MM.1S (cell line): ENCODE measurements around the gene DCLRE1B.

Source experiments
- DNase-seq: peaks from one replicate; pipeline ENCODE4 v3.0.0-alpha.2; 2015
- H2AFZ ChIP-seq: fragments of 300-600 bp; sonication (generic); 2 replicates; pipeline ENCODE4 v1.6.0; 2016; ENCODE audit warnings: antibody characterized with exemption, low read length
- H3F3A ChIP-seq: fragments of 300-600 bp; sonication (generic); 2 replicates; pipeline ENCODE4 v1.6.1; 2016; ENCODE audit warnings: mild to moderate bottlenecking, antibody characterized with exemption, low read length, moderate library complexity, mixed read lengths; ENCODE audit not compliant: insufficient read depth
- H3K27ac ChIP-seq: fragments of 300-600 bp; sonication (generic); 2 replicates; pipeline ENCODE4 v1.5.1; 2016; ENCODE audit warnings: mild to moderate bottlenecking, low read length
- H3K27me3 ChIP-seq: fragments of 300-600 bp; sonication (generic); replicated peaks from 2 replicates; pipeline ENCODE4 v1.6.0; 2016; ENCODE audit warnings: low read length; ENCODE audit not compliant: insufficient read depth
- H3K36me3 ChIP-seq: fragments of 300-600 bp; sonication (generic); replicated peaks from 2 replicates; pipeline ENCODE4 v1.6.1; 2016; ENCODE audit warnings: mild to moderate bottlenecking, low read length, mixed read lengths; ENCODE audit not compliant: insufficient read depth
- H3K4me1 ChIP-seq: fragments of 300-600 bp; sonication (generic); 2 replicates; pipeline ENCODE4 v1.6.1; 2016; ENCODE audit warnings: low read length, mixed read lengths
- H3K4me2 ChIP-seq: fragments of 300-600 bp; sonication (generic); 2 replicates; pipeline ENCODE4 v1.6.0; 2016; ENCODE audit warnings: low read depth, low read length
- H3K4me3 ChIP-seq: fragments of 300-600 bp; sonication (generic); 2 replicates; pipeline ENCODE4 v1.5.1; 2016; ENCODE audit warnings: low read length, mixed read lengths
- H3K79me2 ChIP-seq: fragments of 300-600 bp; sonication (generic); 2 replicates; pipeline ENCODE4 v1.6.1; 2016; ENCODE audit warnings: mixed run types, low read length, mixed read lengths
- H3K9ac ChIP-seq: fragments of 300-600 bp; sonication (generic); 2 replicates; pipeline ENCODE4 v1.6.1; 2016; ENCODE audit warnings: low read length, mixed read lengths
- H3K9me2 ChIP-seq: fragments of 300-600 bp; sonication (generic); replicated peaks from 2 replicates; pipeline ENCODE4 v1.6.1; 2016; ENCODE audit warnings: mild to moderate bottlenecking, low read length, mixed read lengths; ENCODE audit not compliant: insufficient read depth
- H3K9me3 ChIP-seq: fragments of 300-600 bp; sonication (generic); replicated peaks from 2 replicates; pipeline ENCODE4 v1.6.1; 2016; ENCODE audit warnings: mild to moderate bottlenecking, low read length, mixed read lengths; ENCODE audit not compliant: insufficient read depth
- H4K20me1 ChIP-seq: fragments of 300-600 bp; sonication (generic); 2 replicates; pipeline ENCODE4 v1.6.1; 2016; ENCODE audit warnings: mild to moderate bottlenecking, low read length, moderate library complexity, mixed read lengths; ENCODE audit not compliant: insufficient read depth
- CTCF ChIP-seq: fragments of 300-600 bp; sonication (generic); IDR thresholded peaks from 2 replicates; pipeline ENCODE4 v1.5.1; 2016; ENCODE audit warnings: antibody characterized with exemption, low read length, mixed read lengths
- EZH2 ChIP-seq: fragments of 300-600 bp; sonication (generic); optimal IDR thresholded peaks from 2 replicates; pipeline ENCODE3; 2017; ENCODE audit warnings: low read depth, mild to moderate bottlenecking, antibody characterized with exemption, low read length, mixed read lengths
- EZH2phosphoT487 ChIP-seq: fragments of 300-600 bp; sonication (generic); IDR thresholded peaks from 2 replicates; pipeline ENCODE4 v1.6.1; 2018; ENCODE audit warnings: antibody characterized with exemption, low read length

Gene DCLRE1B

GRCh38 chr1:113901191-113901590, 3.9 kb upstream of the DCLRE1B start:
- Histone ChIP-seq H4K20me1 (no peaks in the 10 kb centered on the region), H3K4me3 (no peak overlapping the region), H2AFZ (no peak overlapping the region), H3K9ac (no peak overlapping the region), H3K27ac (no peak overlapping the region), H3K79me2 (peaks cover 15% of the 10 kb centered on the region), H3K9me2 (no peaks in the 10 kb centered on the region), H3F3A (no peaks in the 10 kb centered on the region), H3K4me1 (0 out of 2 replicates have a peak, but pooled peaks cover 5% of the 10 kb centered on the region), H3K27me3 (no peaks in the 10 kb centered on the region), H3K4me2 (no peak overlapping the region), H3K36me3 (no peaks in the 10 kb centered on the region), H3K9me3 (no peaks in the 10 kb centered on the region)
- TF ChIP-seq EZH2phosphoT487 (no peak), EZH2 (no peak), CTCF (no peak)
- DNase-seq = no peak

GRCh38 chr1:113903501-113904292, 1.4 kb upstream of the DCLRE1B start:
- H3K4me2 ChIP-seq = peak overlapping the region; percentile 60
- H3K4me3 ChIP-seq = peak overlapping the region; percentile 75
- H3K9me2 ChIP-seq = no peaks in the 10 kb centered on the region
- no peaks in the 10 kb centered on the region for H3K27me3 ChIP-seq
- H4K20me1 ChIP-seq = no peaks in the 10 kb centered on the region
- H3K9ac ChIP-seq = peak overlapping the region; percentile 68
- no peaks in the 10 kb centered on the region for H3F3A ChIP-seq
- H3K4me1 ChIP-seq = 0 out of 2 replicates have a peak, but pooled peaks cover 5% of the 10 kb centered on the region
- DNase-seq = no peak
- peak overlapping the region; percentile 55 for H2AFZ ChIP-seq
- no peaks in the 10 kb centered on the region for H3K36me3 ChIP-seq
- no peak for TF ChIP-seq CTCF
- TF ChIP-seq EZH2phosphoT487 = no peak
- no peak for TF ChIP-seq EZH2
- no peaks in the 10 kb centered on the region for H3K9me3 ChIP-seq
- peak overlapping the region; percentile 72; the same call in 1 of the 2 replicates for H3K27ac ChIP-seq
- peaks cover 15% of the 10 kb centered on the region for H3K79me2 ChIP-seq

GRCh38 chr1:113904293-113904673, 843 bp upstream of the DCLRE1B start:
- Histone ChIP-seq H3K4me2 (peak overlapping the region; percentile 60), H2AFZ (peak overlapping the region; percentile 55), H3K9me2 (no peaks in the 10 kb centered on the region), H3K79me2 (peaks cover 15% of the 10 kb centered on the region), H3K27ac (peak overlapping the region; percentile 72; the same call in 1 of the 2 replicates), H3K27me3 (no peaks in the 10 kb centered on the region), H3K9ac (peak overlapping the region; percentile 68), H3K4me3 (peak overlapping the region; percentile 75), H3F3A (no peaks in the 10 kb centered on the region), H3K9me3 (no peaks in the 10 kb centered on the region), H3K36me3 (no peaks in the 10 kb centered on the region), H4K20me1 (no peaks in the 10 kb centered on the region), H3K4me1 (0 out of 2 replicates have a peak, but pooled peaks cover 5% of the 10 kb centered on the region)
- no peak for TF ChIP-seq EZH2phosphoT487
- TF ChIP-seq CTCF = no peak
- TF ChIP-seq EZH2 = no peak
- DNase-seq = no peak
